Stimulated activated CD8-positive, alpha-beta memory T cell treated with anti-CD3 and anti-CD28 coated beads, Interleukin-2, amount 100 ng/mL, for 1 hour (primary cell): ENCODE measurements around the gene PITX2.

ENCODE experiments used
- DNase-seq, 2 donors: peaks; one replicate each; pipeline ENCODE4 v3.0.0-alpha.2; 2020; ENCODE audit warnings: low read depth in 2 of 2

PITX2 gene

DNA sequence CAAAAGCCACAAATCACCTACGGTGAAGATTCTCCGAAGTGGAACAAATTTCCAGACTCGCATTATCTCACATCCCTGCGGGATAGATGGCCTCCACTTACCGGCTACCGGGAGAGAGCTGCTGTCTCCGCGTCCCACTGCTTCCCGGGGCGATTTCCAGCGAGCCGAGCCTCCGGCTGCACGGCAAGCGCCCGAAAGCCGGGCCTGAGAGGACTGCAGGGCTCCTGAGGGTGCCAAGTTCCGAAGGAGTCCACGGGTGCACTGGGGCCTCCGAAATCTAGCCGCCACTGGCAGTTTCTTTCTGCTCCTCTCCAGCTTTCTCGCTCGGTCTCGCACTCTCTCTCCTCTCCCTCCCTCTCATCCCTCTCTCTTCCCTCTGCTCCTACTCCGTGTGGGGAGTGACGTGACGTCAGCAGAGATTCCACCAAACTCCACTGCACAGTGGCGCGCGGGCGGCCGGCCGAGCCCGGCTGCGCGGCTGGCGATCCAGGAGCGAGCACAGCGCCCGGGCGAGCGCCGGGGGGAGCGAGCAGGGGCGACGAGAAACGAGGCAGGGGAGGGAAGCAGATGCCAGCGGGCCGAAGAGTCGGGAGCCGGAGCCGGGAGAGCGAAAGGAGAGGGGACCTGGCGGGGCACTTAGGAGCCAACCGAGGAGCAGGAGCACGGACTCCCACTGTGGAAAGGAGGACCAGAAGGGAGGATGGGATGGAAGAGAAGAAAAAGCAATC lies 14.0 kb upstream of the PITX2 start:
- no peak for DNase-seq

DNA sequence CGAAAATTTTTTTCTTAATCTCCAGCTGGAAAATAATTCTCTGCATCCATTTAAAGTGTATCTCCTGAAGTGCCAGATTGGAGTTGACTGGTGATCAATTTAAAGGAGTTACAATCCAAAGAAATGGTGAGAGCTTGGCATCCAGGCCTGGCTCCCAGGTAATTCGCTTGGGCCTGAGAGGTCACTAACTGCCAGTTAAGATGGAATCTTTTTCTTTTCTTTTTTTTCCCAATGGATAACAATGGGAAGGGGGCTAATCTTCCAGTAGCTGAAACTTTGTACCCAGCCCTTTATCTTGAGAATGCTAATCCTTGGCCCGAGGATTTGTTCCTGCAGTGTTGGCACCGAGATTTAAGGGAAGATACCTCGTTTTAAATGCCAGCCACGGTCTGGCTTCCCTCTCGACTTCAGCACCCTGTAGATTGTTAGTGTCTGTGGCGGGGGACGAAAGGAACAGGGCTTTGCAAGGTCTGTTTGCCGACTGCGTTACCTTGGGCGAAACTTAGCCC lies 13.3 kb upstream of the PITX2 start:
- no peak for DNase-seq

DNA sequence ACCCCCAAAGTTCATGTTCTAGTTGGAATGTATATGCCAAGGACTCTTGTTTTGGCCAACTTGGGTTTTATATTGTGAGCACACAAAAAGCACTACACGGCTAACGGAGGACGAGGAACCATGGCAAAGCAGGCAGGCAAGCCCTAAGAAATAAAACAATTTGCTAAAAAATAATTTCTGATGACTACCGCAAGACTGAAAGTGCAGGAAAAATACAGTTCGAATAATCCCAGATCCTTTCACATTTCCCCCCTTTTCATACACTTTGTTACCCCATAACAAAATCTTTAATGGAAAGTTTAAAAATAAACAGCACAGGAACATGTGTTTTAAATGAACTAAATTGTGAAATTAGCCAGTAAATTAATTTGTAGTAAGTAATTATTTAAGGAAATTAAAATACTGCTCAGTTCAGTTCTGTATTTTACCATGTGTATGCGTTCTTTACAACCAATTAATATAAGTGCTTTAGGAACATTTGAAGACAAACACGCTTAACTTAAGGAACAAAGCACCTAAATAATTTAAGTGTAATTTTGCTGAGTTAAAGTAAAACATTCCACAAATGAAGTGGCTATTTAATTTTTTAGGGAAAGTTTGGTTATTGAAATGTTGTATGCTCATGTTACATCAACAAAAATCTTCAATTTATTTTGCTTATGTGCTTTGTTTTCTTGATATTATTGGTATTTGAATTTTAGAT lies 12.4 kb upstream of the PITX2 start:
- no peak for DNase-seq

DNA sequence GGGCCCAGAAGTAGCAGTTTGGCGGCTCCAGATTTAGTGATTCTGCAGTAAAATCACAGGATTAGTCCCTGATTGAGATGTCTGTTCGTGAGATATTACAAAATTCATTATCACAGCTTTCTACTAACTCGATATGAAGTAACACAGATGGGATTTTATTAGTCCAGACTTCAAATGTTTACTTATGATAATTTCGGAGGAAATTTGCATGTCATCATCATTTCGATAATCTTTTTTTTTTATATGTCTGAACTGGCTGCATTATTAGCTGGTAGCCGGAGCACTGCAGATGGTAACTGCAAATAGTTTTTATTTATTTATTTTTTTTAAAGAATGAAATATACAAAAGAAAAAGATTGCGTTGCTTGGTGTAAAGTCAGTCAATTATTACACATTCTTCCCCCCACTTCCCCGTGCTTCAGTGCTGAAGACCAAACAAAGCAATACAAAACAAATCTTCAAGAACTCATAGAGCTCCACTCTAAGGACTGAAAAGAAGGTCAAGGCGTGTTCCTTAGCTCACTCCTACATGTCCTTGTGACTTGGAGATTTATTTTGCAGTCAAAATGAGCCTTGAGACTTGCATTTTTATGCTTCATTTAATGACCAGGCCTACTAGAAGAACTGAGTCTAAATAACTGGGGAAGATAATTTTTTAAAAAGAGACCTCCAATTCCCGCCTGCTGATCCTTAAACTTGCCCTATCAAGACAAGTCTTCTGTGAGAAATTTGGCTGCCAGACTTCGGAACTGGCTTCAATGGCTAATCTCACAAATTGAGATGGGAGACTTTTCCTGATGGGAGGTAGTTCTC lies 11.7 kb upstream of the PITX2 start:
- DNase-seq, result no peak

DNA sequence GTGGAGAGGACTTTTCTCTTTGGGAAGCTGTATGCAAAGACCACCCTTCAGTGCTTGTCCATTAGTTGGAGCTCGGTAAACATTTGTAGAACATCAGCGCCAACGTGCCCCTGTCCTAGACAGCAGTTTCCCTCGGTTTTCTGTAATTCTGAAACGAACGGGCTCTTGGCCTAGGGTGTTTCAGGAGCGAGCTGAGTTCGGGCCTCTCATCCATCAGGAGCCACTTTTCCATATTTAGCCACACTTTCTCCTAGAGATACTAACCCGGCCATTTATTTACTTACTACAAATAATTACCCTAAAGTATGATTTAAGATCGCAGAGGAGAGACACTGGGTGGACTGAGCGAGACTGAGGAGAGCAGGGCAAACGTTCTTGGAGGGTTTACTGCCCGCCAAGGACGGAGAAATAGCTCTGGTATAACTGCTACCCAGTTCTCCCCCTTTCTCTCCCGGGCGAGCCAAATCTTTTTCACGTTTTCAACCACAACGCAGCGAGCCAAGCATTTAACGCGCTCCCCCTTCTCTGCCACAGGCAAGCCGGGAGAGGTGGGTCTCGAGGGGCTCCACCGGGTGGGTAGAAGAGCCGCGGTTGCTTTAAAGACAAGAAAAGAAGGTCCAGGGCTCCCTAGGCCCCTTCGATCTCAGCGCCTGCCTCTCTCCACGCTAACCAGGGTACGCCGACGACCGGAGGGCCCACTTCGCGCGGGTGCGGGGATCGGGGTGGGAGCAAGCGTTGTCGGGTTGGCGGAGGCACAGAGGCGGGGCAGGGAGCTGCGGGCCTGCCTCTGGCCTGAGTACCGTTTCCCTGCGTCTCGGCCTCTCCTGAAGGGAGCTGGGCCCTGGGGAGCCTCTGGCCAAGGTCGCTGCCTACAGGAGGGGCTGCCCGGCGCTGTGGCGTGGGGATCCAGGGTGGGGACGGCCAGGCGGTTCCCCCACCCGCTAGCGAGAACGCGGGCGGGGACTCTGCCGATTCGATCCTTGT lies 10.8 kb upstream of the PITX2 start:
- DNase-seq, result no peak

DNA sequence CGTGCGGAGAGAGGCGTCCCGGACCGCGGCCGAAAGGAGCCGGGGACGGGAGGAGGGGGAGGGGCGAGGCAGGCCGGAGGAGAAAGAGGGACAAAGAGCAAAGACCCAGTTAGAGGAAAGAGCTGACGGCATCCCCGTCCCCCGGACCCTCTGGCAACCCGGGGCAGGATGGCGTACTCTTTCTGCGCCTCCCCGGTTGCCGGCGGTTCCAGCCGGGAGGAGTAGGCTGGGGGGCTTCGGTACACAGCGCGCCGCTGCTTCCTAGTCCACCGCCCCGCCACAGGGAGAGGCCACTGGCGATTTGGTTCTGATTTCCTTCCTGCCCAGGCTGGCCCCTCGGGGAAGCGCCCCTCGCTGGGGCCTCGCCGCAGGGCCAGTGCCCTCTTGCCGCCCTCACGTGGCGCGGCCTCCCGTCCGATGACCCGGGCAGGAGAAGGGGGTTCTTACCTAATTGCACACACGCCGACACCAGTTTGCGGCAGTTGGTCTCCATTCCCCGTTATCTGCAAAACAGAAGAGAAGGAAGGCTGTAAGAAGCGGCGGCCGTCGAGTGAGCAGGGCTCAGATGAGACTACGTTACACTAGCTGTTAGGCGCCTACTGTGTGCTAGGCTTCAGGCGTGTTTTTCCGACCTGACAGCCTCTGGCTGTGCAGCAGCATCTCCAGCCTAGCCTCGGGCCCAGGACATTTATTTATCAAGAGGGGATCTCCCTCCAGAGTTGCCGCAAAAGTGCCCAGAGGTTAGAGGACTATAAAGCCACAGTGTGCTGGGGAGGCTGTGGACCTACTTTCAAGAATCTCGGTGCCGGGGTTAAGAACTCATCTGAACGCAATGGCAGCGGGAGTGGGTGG lies 9.9 kb upstream of the PITX2 start:
- no peak for DNase-seq

DNA sequence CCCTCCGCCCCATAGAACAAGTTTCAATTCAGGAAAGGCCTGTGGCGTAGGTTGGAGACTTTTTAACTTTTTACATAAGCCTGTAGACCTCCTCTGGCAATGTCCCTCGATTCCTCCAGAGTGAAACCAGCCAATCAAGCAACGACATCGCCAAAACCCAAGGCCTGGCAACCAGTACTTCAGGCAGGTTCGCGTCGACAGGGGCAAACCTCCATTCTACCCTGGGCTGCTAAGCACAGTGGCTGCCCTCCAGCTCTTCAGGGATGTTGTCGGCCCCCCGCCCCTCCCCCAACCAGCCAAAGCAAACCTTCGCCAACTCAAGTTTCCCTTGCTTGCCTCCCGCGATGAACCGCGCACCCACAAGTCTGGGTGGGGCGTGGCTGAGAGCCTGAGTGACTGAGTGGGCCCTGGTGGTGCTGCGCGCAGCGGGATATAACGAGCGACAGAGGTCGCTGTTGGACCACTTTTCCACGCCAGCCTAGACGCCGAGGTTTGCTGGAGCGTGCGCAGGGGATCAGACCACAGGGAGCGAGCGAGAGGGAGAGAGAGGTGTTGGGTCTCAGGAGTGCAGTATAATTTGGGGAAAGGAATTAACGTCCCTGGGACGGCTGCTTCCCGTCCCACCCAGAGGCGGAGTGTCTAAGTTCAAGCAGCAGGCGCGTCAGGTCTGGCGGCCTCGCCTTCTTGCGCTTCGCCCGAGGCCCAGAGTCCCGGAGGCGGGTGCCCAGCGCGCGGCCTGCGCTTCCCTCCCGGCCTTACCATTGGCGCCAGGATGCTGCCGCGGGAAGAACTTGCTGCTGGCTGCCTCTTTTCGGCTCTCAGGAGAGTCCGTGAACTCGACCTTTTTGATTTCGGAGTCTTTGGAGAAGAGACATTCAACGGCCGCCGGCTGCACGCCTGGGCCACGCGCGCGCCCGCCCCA lies 9.0 kb upstream of the PITX2 start:
- no peak for DNase-seq

DNA sequence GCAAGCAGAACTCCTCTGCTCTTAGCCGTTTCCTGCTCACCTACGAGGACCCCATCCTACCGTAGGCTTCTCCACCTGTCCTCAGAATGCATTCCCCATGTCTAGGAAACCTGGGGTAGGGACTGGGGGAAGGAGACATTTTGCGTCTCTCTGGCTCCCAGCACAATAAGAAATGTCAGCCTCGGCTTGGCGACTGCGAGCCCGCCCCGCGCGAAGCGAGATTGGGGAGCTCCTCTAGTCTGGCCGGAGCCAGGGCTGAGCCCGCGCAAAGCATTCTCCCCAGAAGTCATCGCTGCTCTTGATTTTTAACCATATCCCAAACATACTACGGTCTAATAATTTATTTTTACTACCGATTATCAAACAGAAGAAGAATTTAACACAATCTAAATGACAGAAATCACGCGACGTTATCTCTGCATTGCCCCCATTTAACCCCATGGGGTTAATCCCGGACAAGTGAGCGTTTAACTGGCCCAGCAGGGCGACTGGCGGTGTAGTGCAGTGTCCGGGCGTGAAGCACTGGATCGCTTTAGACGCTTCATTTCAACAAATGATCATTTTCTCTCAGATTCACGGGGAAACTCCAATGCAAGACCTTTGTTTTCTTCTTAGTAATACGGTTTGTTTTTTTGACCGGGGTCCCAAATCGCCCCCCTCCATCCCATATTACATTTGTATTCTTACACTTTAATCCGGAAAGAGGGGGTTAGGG lies 8.0 kb upstream of the PITX2 start:
- DNase-seq, result no peak

DNA sequence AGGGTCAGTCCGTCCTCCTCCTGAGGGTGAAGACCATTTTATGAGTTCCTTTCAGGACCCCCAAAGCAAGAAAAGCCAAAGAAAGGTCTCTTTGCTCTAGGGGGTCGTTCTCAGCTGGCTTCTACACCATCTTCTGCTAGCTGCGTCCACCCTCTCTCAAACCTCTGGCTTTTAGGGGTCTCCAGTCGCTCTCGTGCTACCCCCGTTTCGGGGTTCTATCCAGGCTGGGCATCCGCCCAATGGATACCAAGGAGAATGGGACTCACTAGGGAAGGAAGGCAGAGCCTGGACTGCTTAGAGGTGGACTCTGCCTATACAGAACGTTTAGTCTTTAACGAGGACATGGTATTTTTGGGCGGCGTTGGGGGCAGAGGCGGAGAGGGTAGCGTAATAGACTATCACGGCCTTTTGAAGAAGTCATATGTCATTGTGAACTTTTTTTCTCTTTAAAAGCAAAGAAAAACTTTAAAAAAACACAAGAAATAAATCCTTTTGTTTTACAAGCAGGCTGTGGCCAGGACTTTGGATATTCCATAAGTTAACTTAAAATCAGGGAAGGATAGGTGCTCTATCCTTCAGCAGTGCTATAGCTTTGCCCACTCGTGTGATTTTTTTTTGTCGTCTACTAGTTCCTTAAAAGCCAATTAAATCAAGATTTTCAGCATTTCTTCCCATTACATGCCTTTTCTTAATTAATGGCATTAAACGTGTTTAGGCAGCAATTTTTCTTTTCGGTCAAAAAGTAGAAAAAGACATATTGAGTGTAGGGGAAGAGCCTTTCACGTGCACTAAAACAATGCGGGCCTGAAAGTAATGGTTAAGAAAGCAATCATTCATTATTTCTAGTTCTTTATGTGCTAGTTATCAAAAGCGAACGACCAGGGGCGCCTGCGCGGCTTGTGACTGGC lies 7.2 kb upstream of the PITX2 start:
- no peak for DNase-seq

DNA sequence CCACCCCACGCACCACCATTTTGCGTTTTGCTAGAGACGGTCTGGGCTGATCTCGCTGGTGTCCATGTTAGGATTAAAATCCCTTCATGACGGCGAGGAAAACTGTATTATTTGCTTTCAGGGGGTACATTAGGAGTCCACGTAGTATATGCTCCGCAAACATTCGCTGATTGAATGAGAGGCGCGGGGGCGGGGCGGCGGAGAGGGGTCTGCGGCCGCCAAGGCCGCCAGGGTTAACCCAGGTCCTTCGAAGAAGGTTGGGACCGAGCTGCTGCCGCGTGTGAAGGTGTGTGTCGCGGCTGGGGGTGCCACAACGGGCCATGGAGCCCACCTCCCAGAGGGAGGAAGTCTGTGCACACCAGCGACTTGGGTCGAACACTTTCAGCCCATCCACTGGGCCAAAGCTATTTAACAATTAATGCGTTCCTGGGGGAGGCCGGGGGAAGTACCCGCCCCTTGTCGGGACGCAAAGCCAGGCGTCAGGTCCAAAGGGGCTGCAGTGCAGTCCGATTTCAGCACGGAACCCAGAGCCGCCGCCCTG lies 6.4 kb upstream of the PITX2 start:
- no peak for DNase-seq

DNA sequence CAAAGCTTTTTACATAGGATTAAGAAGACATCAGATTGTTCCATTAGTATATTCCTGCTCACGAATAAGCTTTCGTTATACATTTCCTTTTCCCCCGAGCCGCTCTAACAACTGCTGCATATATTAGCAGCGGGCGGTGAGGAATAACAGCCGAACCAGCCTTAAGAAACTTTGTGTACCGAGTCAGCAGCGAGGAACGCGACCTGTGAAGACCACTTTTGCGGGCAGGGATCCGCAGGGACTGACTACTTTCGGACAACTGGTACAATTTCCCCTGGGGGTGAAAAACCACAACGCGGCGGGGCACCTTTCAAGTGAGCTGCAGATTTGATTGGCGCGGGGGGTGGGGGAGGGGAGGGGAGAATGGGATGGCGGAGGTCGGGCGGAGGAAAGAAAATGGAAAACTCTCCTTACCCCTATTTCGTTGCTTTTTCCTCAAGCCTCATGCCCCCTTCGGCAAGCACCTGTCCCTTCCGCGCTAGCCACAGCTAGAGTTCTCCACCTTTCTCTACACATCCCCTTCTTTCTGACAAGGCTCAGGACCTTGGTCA lies 5.9 kb upstream of the PITX2 start:
- DNase-seq, result no peak

DNA sequence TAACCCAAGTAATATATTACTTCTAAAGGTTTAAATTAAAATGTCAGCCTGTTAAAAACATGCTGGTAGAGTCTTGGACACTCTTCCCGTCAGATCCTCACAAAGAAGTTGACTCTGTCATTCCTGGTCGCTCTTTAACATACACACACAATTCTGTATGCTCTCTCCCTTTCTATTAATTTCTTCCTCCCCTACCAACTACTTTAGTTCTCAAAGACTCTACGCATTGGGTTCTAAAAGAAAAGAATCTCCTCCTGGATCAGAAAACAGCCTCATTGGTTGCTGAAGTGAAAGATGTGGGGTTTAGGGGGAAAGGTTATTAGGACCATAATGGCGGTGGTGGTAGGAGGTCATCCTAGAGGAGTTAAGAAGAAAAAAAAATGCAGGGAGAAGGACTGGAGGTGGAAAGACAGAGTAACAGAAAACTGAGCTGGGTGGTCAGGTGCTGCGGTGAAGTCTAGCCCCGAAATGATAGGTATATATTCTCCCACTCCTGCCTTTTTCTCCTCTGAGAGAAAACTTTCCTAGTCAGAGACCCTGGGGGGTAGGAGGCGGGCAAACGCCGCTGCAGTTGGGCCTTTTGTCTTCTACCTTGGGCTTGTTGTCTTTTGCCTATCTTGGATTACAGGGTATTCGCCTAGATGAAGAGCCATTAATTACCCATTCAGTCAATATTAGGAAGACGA lies 5.2 kb upstream of the PITX2 start:
- no peak for DNase-seq

DNA sequence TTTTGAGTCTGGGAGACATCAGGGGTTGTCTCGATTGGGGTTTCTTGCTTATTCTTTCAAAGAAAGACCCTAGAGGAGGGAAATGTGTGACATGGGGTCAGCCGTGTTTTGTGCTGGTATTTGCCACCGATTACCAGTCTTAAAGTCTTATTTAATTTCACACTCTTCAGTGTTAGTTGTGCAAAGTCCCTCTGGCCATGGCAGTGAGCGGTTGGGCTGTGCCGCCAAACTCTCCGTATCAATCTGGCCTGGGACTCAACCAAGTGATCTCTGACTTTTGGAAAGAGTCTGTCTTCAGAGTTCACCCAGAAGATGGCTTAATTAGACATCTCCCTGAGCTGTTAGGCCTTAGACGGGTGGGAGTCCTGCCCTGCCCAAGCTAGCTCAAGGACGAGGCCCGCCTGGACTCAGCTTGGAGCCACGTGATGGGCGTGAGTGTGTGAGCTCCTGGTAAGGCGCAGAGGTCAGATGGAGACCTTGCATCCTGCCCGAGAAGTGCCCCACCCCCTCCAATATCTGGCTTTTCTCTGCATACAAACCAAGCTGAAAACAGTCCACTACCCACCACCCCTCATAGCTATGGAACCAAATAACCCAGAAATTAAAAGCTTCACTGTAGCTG lies 3.8 kb upstream of the PITX2 start:
- no peak for DNase-seq

DNA sequence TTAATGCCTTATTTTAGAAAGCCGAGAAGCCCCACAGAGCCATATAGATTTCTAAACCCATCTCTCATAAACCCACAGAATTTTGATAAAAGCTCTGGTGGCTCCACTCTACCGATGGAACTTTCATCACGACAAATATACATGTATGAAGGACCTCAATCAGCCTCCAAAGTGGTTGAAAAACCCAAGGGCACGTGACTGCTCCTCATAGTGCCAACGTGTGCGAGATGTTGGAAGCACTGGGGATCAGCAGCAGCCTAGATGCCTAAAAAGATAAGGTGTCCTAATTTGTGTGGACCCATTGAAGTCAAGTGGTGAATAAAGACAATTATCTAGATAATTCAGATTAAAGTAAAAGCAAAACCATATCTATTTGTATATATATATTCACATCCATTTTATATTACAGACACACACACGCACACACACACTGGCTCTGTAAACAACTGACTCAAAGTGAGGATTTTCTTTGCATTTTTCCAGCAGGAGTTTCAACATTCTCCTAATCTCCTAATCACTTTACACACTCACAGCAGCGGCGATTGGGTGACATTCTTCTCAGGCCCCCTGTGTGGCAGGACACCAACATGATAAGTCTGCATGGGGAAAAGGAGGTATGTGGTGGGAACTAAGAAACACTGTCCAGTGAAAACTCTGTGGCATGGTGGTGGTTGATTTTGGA lies 2.8 kb upstream of the PITX2 start:
- DNase-seq, result no peak

DNA sequence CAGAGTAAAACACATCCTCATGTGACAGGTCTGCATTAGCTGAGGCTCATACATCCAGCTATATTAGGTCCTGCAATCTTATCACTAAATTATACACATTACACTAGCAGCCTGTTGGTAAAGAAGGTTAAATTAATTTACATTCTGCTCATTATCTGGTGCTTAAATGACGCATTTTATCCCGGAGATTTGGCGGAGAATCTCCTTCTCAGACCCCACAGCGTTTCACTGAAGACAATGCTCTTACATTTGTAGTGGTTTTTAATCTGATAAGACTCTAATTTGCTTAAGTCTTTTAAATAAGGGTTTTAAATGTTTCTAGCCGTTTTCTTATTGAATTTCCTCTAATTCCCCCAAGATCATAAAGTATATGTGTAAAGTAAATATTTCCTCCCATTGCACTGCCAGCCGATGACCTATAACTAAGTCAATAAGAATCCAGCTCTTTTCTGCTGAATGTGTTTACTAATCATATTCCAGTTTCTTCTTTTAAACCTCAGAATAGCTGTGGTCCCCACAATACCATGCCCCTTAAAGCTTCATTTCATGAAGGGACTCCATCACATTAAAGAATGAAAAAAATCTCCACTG lies 2.1 kb upstream of the PITX2 start:
- DNase-seq, result no peak
